Sigmoid colon (tissue), 7 donors: ENCODE results near the gene HEXD. TPM values are rescaled to one million over a fixed set of nuclear protein-coding genes. Genes with fewer than 3 reads are reported as not detected.

ENCODE experiments used
- DNase-seq: peaks from one replicate; pipeline ENCODE4 v3.0.0-alpha.2; 2019
- H3K27ac ChIP-seq, 4 donors: fragments of 200-600 bp; sonication (generic); one replicate each; pipeline ENCODE4 v1.5.1; 2016 to 2019; ENCODE audit warnings: mild to moderate bottlenecking in 1 of 4
- H3K27me3 ChIP-seq, 3 donors: fragments of 200-600 bp; sonication (generic); one replicate each; pipeline ENCODE4 v1.5.1; 2019; ENCODE audit warnings: mild to moderate bottlenecking in 1 of 3
- H3K36me3 ChIP-seq, 4 donors: fragments of 200-600 bp; sonication (generic); one replicate each; pipeline ENCODE4 v1.5.1; 2016 to 2019
- H3K4me1 ChIP-seq, 4 donors: fragments of 200-600 bp; sonication (generic); one replicate each; pipeline ENCODE4 v1.5.1; 2017 to 2019
- H3K4me3 ChIP-seq, 4 donors: fragments of 200-600 bp; sonication (generic); one replicate each; pipeline ENCODE4 v1.5.1; 2017 to 2019; ENCODE audit warnings: mild to moderate bottlenecking in 2 of 4, moderate library complexity in 1 of 4
- H3K9me3 ChIP-seq, 4 donors: fragments of 200-600 bp in 3 of 4; sonication (generic) in 3 of 4; one replicate each; pipeline versions ENCODE4 v1.5.1 to v1.6.1; 2013 to 2019
- CTCF ChIP-seq, 4 experiments: fragments of 450-650 bp in 3 of 4; fragments of 200-600 bp in 1 of 4; IDR thresholded peaks; one replicate each; pipeline ENCODE4 v1.5.1; 2016 to 2019; ENCODE audit warnings: antibody characterized with exemption in 4 of 4, mild to moderate bottlenecking in 3 of 4, moderate library complexity in 2 of 4
- EP300 ChIP-seq, 4 donors: sonication (generic); formaldehyde crosslinking; IDR thresholded peaks; one replicate each; pipeline ENCODE4 v1.6.1; 2017; ENCODE audit warnings: antibody characterized with exemption in 4 of 4
- POLR2A ChIP-seq, 2 donors: fragments of 450-650 bp; IDR thresholded peaks; one replicate each; pipeline ENCODE4 v1.6.1; 2016; ENCODE audit warnings: antibody characterized with exemption in 2 of 2, mild to moderate bottlenecking in 2 of 2, moderate library complexity in 2 of 2
- POLR2AphosphoS5 ChIP-seq, 4 donors: sonication (generic); formaldehyde crosslinking; IDR thresholded peaks; one replicate each; pipeline ENCODE4 v1.6.1; 2017; ENCODE audit warnings: antibody characterized with exemption in 4 of 4
- WGBS, 2 donors: extraction: QIAGEN DNeasy Blood & Tissue Kit; methylation state at CpG; one replicate each; pipeline ENCODE4 v1.1.7; 2013; 5-methylcytosine and 5-hydroxymethylcytosine counted together
- intact Hi-C: fragments of 100-400 bp; cut with DNase I; formaldehyde crosslinking; loops from one replicate; pipeline ENCODE4 v1.15.1; 2023
- polyA plus RNA-seq, 3 donors: library from polyadenylated mRNA; stranded (reverse); fragments of 200-250 nt; gene quantifications; one replicate each; pipeline ENCODE4 v1.2.3, GENCODE V29; 2013
- total RNA-seq, 4 donors: library from RNA; depleted of rRNA; stranded (reverse); fragments of >200 nt; gene quantifications; one replicate each; pipeline ENCODE4 v1.1.0, GENCODE V29; 2016
- donor health status: healthy with polysubstance abuse.
- donor health status: Bipolar disorder and iron deficiency.
- donor health status: healthy.

HEXD gene
- total and polyA plus RNA-seq, 7 donors, result 9.5 to 46.2 (median 23.9) TPM

- Histone ChIP-seq H3K27me3 (peaks cover 26 to 76% (median 51%) of the 10 kb centered on the region in 3 donors), H3K27ac (no peak overlapping the region), H3K36me3 (no peaks in the 10 kb centered on the region), H3K4me3 (no peak overlapping the region), H3K9me3 (no peaks in the 10 kb centered on the region), H3K4me1 (peaks cover 0 to 21% (median 17%) of the 10 kb centered on the region in 4 donors)
- intact Hi-C loops, result no loop called here
- 41 to 69% methylated on average over 22 of the region's 22 CpGs for WGBS, 2 donors
- no peak for DNase-seq
- TF ChIP-seq POLR2A (IDR thresholded peaks at IDR 0.05) (no peak), EP300 (IDR thresholded peaks at IDR 0.05) (no peak), POLR2AphosphoS5 (IDR thresholded peaks at IDR 0.05) (no peak), CTCF (IDR thresholded peaks at IDR 0.05) (no peak)
Measured at GRCh38 chr17:82384051-82384729, 34.0 kb upstream of the HEXD start.

- Histone ChIP-seq H3K4me3 (no peak overlapping the region), H3K4me1 (peaks cover 0 to 21% (median 17%) of the 10 kb centered on the region in 4 donors), H3K36me3 (no peaks in the 10 kb centered on the region), H3K9me3 (no peaks in the 10 kb centered on the region), H3K27ac (no peak overlapping the region), H3K27me3 (peaks cover 26 to 70% (median 45%) of the 10 kb centered on the region in 3 donors)
- DNase-seq, result no peak
- TF ChIP-seq POLR2A (IDR thresholded peaks at IDR 0.05) (no peak), POLR2AphosphoS5 (IDR thresholded peaks at IDR 0.05) (peak in 1 of 4 donors; percentile 10)
- intact Hi-C loops, result no loop called here
- 17 to 52% methylated on average over 26 of the region's 26 CpGs for WGBS, 2 donors
Measured at GRCh38 chr17:82384730-82385481, 33.2 kb upstream of the HEXD start.

GRCh38 chr17:82385559-82386254 is 32.4 kb upstream of the HEXD start:
- H3K4me1 ChIP-seq, result peaks cover 0 to 21% (median 17%) of the 10 kb centered on the region in 4 donors
- no peak overlapping the region for H3K4me3 ChIP-seq
- no peaks in the 10 kb centered on the region for H3K36me3 ChIP-seq
- intact Hi-C loops, result no loop called here
- no peak for TF ChIP-seq CTCF (IDR thresholded peaks at IDR 0.05)
- TF ChIP-seq EP300 (IDR thresholded peaks at IDR 0.05), result no peak
- TF ChIP-seq POLR2A (IDR thresholded peaks at IDR 0.05), result no peak
- no peak for TF ChIP-seq POLR2AphosphoS5 (IDR thresholded peaks at IDR 0.05)
- no peak for DNase-seq
- peaks cover 26 to 63% (median 44%) of the 10 kb centered on the region in 3 donors for H3K27me3 ChIP-seq
- no peaks in the 10 kb centered on the region for H3K9me3 ChIP-seq
- peak overlapping the region in 1 of 4 donors; percentile 11 for H3K27ac ChIP-seq
- WGBS, 2 donors, result 41% methylated on average over 26 of the region's 26 CpGs

GRCh38 chr17:82386255-82386831 is 31.8 kb upstream of the HEXD start:
- Histone ChIP-seq H3K9me3 (no peaks in the 10 kb centered on the region), H3K4me3 (no peak overlapping the region), H3K36me3 (no peaks in the 10 kb centered on the region), H3K27me3 (peaks cover 26 to 63% (median 44%) of the 10 kb centered on the region in 3 donors), H3K27ac (no peak overlapping the region), H3K4me1 (peaks cover 0 to 21% (median 17%) of the 10 kb centered on the region in 4 donors)
- DNase-seq, result no peak
- WGBS, 2 donors, result 23 to 47% methylated on average over 17 of the region's 17 CpGs
- TF ChIP-seq POLR2AphosphoS5 (IDR thresholded peaks at IDR 0.05) (no peak), CTCF (IDR thresholded peaks at IDR 0.05) (no peak), POLR2A (IDR thresholded peaks at IDR 0.05) (no peak), EP300 (IDR thresholded peaks at IDR 0.05) (no peak)
- intact Hi-C loops, result no loop called here
